Fibroblast of the aortic adventitia (primary cell): ENCODE data around the gene PRDM2. TPM values are rescaled to one million over a fixed set of nuclear protein-coding genes. Genes with fewer than 3 reads are reported as not detected.

ENCODE experiments used
- DNase-seq: peaks from one replicate; pipeline ENCODE4 v3.0.0-alpha.2; 2010; ENCODE audit warnings: low read depth
- H3K4me3 ChIP-seq: 2 replicates; pipeline ENCODE4 v1.5.1; 2011; ENCODE audit warnings: low read depth, mild to moderate bottlenecking, control low read depth, low read length, moderate library complexity
- total RNA-seq: library from RNA; depleted of rRNA; stranded (reverse); fragments of >200 nt; gene quantifications from 2 replicates; pipeline ENCODE4 v1.2.3, GENCODE V29; 2012; ENCODE audit warnings: low replicate concordance
- TF ChIP-seq, protein P1 (sequence below): IDR thresholded peaks from 2 replicates; pipeline ENCODE4 v1.5.1; 2011; ENCODE audit warnings: mild to moderate bottlenecking, low read length, control low read depth, inconsistent platforms; ENCODE audit not compliant: insufficient read depth

Gene PRDM2
- total RNA-seq, 1 donor, result 16.0 TPM

DNA sequence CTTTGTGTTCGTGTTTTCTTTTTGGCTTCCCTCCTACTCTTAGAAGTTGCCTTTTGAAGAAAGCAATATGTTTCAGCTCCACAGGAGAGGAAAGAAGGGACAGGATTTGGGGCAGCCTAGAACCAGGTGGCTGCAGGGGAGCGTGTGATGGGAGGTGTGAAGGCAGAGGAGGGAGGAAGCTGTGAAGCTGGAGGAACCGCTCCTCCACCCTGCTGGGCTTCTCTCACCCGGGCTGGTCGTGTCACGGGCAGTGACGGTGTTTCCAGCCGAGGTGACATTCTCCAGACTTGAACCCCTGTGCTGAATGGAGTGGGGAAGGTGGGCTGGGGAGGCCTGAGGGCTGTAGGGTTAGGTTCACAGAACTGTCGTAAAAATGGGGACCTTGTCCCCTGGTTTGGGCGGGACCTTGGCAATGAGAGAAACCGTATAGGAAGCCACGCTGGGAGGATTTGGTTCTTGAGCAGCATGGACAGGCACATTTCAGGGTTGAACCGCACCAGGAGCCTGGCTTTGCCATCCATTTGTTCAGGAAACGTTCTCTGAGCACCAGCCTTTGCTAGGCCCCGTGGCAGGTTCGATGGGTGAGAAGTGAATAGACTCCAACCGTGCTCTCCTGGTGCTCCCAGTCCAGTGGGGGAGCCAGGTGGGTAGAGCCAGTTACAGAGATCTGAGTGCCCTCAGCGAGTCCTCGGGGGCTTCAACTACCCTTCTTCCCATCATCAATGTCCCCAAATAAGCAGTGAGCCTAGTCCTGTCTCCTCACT, 103.0 kb downstream of the PRDM2 start:
- DNase-seq, result no peak
- TF ChIP-seq, protein P1, sequence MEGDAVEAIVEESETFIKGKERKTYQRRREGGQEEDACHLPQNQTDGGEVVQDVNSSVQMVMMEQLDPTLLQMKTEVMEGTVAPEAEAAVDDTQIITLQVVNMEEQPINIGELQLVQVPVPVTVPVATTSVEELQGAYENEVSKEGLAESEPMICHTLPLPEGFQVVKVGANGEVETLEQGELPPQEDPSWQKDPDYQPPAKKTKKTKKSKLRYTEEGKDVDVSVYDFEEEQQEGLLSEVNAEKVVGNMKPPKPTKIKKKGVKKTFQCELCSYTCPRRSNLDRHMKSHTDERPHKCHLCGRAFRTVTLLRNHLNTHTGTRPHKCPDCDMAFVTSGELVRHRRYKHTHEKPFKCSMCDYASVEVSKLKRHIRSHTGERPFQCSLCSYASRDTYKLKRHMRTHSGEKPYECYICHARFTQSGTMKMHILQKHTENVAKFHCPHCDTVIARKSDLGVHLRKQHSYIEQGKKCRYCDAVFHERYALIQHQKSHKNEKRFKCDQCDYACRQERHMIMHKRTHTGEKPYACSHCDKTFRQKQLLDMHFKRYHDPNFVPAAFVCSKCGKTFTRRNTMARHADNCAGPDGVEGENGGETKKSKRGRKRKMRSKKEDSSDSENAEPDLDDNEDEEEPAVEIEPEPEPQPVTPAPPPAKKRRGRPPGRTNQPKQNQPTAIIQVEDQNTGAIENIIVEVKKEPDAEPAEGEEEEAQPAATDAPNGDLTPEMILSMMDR, result no peak
- no peak overlapping the region for H3K4me3 ChIP-seq

DNA sequence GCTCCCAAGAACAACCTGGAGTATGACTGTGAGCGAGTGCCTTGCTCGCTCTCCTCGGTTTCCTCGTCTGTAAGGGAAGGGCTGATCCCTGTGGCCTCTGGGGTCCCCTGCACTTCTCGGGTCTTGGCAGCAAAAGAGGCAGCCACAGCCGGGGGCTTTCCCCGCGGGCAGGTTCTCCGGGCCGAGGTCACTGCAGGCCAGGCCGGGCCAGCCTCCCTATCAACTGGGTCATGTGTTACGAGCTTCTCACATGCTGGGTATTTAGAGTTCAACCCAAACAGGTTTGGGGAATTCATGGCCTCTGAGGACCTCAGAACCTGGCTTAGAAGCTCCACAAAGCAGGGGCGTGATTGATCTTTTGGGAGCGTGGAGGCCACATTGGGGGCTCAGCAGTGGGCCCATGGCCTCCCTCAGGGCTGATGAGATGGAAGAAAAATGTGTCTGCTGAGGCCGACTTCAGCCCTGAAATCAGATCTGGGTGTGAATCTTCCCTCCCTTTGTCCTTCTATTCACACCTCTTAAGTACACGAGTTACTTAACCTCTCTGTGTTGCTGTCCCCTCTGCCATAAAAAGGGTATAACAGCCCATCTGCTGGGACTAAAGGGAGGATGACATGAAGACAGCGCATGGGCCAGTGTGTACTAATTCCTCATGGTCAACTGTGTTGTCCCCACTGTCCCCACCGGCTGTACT, 103.7 kb downstream of the PRDM2 start:
- DNase-seq, result no peak
- TF ChIP-seq, protein P1, result no peak
- H3K4me3 ChIP-seq, result no peak overlapping the region

DNA sequence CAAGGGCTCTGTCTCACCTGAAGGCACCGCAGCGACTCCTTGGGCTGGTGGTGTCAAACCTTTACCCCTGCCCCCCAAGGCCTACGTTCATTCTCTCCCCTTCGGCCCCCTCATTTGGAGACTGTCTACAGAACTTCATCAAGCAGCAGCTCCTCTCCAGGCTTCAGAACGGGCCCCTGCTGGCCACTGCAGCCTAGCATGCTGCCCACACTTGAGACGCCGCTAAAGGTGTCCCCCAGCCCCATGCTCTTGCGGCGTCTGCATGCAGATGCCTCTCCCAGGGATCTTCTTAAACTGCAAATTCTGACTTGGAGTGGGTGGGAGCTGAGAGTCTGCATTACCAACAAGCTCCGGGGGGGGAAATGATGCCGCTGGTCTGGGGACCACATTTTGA, 104.2 kb downstream of the PRDM2 start:
- no peak overlapping the region for H3K4me3 ChIP-seq
- TF ChIP-seq, protein P1, result no peak
- no peak for DNase-seq

DNA sequence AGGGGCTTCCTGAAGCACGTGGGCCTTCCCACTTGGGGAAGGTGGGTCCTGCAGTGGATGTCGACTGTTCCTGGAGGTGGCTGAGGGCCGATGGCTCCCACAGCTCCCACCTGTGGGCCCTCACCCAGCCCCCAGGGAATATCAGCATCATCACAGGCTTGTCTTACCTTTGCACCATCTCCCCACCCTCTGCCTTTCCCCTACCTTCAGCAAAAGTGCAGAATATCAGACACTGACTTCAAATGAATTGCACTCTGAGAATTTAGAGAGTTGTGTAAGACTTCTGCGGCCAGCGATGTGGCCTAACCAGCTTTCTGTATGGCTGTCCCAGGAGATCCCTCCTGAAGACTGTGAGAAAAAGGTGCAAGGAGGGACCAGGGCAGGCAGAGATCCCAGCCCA, 105.4 kb downstream of the PRDM2 start:
- H3K4me3 ChIP-seq, result no peak overlapping the region
- TF ChIP-seq, protein P1, result no peak
- DNase-seq, result no peak

DNA sequence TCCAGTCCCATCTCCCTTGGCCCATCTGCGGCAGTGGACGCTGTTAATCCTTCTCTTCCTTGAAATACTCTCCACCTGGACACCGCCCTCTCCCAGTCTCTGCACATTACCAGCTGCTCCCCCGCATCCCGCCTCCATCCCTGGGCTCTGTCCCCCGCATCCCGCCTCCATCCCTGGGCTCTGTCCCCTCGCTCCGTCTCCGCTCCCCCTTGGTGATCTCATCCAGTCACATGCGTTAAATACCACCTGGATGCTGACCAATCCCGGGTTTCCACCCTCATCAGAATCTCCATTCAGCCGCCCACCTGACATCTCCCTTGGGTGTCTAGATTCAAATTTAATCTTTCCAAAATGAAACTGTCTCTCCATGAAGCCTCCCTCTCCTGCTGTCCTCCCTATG, 106.1 kb downstream of the PRDM2 start:
- H3K4me3 ChIP-seq, result no peak overlapping the region
- DNase-seq, result no peak
- TF ChIP-seq, protein P1, result no peak

DNA sequence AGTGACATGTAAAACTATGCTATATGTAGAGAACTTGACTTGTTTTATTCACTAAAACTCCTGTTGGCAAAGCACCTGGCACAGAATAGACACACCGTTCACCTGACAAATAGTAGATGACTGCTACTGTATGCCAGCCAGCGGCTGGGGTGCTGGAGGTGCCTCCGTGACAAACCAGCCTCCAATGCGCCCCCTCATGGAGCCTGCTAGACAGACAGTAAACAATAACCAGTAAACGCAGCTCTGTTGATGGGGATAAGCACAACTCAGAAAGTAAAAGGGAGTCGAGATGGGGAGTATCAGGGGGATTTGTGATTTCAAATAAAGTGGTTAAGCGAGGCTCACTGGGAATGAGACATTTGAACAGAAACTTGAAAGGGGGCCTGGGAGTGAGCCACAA, 107.2 kb downstream of the PRDM2 start:
- no peak for DNase-seq
- H3K4me3 ChIP-seq, result no peak overlapping the region
- TF ChIP-seq, protein P1, result peak; percentile 24

DNA sequence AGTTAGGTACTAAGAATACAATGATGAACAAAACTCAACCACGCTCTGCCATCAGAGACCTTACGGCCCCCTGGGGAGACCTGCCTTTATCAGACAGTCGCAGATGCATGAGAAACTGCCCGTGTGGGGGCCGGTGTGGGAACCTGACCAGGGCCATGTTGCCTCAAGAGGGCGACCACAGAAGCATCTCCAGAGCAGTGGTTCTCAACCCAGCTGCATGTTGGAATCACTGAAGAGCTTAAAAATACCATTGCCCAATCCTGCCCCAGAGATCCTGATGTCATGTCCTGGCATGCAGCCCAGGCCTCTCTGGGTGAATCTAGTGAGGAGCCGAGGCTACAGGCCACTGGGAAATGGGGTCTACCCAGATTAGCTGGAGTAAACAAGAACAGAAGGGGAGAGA, 108.7 kb downstream of the PRDM2 start:
- H3K4me3 ChIP-seq, result no peak overlapping the region
- TF ChIP-seq, protein P1, result no peak
- peak; percentile 51 for DNase-seq
